Medulla oblongata (tissue), 1 donor: Measurements from ENCODE around the gene JOSD2.
A peak's percentile ranks its signal among the peaks of the same experiment; 100 is the strongest.

Experiments
- DNase-seq: peaks from one replicate; pipeline ENCODE4 v3.0.0-alpha.2; 2015; ENCODE audit errors: extremely low spot score

JOSD2 gene

GRCh38 chr19:50511069-50511822 lies at the start of gene JOSD2:
JOSD2 (minus strand) TSS chr19:50511191; CDS start chr19:50510431, 760 bp downstream.
- peak; percentile 99 for DNase-seq

- no peak for DNase-seq
These were observed 48.6 kb upstream of the JOSD2 start for GRCh38 chr19:50559636-50560035.

GRCh38 chr19:50558449-50558848 lies 47.5 kb upstream of the JOSD2 start:
- DNase-seq = no peak

- DNase-seq = no peak
These were observed 47.0 kb upstream of the JOSD2 start for GRCh38 chr19:50558039-50558438.

DNA sequence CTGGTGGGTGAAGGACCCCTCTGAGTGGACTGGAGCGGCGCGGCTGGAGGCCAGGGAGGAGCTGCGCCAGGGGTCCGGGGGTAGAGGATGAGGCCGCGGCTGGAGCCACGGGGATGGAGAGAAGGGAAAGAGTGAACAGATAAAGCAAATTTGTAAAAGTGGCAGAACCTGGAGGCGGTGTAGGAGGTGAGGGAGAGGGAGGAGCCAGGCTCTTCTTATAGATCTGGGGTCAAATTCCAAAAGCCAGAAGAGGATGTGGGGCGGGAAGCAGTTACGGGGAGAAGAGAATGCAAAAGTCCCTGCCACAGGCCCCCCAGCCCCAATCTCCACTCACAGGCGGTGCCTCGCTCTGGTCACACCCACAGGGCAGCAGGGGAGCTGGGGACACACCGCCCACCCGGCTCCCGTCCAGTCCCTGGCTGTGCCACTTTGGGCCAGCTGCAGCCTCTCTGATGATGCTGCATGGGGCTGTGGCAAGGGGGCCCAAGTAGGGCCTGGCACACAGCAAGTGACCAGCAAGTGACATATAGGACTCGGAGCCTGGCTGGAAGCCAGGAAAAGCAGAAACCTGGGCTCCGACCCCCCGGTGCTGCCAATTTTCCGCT lies 46.1 kb upstream of the JOSD2 start:
- no peak for DNase-seq

DNA sequence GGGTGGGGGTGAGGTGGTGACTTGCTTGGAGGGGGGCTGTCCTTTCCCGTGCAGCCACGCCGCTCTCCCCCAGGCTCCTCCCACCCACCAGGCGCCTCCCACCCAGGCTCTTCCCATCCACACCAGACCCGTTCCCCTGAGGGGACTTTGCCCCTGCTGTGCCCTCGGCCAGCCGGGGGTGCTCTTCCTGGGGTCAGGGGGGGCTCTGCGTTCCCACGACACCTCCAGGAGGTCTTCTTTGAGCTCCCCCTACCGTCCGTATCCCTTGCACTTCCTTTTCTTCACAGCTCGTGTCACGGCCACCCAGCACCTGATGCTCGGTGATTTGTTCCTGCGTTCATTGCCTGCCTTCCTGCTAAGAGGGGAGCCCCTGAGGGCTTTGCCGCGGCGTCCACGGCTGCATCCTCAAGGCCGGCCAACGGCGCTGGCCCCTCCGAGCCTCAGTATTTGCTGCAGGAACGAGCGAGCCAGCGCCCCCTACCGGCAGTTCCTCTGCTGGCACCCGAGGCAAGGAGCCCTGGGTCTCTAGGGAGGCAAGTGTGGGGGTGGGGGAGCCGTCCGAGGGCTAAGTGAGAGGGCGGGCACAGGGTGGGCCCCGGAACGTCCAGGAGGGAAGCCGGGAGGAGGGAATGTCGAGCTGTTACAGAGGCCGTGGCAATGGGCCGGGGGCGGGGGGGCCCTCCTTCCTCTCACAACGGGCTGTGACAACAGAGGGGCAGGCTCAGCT lies 45.5 kb upstream of the JOSD2 start:
- peak; percentile 81 for DNase-seq

DNA sequence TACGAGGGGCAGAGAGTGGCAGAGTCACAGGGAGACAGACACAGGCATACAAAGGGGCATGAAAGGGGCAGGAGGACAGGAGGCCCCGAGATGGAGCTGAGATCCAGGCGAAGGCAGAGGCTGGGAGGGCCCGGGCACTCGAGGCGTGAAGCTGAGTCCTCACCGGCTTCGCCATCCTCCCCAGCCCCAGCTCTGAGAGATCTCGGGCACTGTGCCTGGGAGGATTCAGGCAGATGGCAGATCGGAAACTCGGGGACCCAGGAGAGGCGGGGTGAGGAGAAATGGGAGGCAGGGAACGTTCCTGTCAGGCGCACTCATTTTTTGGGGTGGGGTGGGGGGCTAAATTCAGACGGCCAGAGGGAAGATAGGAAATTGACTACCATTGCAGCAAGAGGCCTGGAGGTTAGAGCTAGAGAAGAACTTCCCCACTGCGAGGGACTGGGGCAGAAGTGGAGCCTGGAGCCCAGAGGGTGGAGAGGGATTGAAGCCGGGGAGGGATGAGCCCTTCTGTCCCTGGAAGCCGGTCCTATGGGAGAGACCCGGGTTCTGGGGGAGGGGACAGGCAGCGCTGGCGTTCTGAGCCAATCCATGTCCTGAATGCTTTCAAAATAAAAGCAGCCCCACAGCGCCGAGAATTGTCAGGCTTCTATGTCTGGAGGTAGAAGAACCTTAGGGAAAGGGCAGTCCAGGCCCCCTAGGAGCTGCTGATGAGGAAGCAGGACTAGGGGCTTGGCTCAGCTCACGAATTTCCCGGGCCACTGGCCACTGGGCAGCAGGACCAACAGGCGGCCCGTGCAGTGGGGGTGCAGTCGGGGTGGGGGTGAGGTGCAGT lies 44.7 kb upstream of the JOSD2 start:
- DNase-seq = peak; percentile 33

- no peak for DNase-seq
These were observed 44.0 kb upstream of the JOSD2 start for GRCh38 chr19:50555033-50555432.

- no peak for DNase-seq
These were observed 43.2 kb upstream of the JOSD2 start for GRCh38 chr19:50554212-50554611.

DNA sequence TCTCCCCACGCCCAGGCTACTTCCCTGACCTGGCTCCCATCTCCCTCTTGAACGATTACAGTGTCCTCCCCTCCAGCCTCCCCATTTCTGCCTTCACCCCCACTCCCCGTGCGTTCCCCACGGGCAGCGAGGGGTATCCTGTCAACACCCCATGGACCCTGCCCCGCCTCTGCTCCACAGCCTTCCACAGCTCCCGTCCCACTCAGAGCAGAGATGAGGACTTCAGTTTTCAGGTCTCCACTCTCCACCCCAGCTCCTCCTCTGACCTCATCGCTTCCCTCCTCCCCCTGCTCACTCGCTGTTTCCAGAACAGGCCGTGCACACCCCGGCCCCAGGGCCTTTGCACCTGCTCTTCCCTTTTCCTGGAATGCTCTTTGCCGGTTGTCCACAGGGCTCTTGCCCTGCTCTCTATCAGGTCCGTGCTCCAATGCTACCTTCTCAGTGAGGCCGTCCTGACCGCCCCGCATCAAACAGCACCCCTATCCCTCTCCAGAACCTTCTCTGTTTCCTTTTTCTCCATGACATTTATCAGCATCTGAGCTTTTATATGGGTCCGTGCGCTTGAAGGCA lies 42.2 kb upstream of the JOSD2 start:
- no peak for DNase-seq

DNA sequence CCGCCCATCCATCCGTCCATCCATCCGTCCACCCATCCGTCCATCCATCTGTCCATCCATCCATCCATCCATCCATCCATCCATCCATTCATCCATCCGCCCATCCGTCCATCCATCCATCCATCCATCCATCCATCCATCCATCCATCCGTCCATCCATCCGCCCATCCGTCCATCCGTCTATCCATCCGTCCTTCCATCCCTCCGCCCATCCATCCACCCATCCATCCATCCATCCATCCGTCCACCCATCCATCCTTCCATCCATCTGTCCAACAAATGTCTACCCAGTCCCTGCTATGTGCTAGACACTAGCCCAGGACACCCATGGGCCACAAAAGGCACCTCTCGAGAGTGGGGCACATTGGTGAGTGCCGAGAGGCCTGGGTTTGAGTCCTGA lies 41.5 kb upstream of the JOSD2 start:
- no peak for DNase-seq

- DNase-seq = peak; percentile 88
These were observed 40.8 kb upstream of the JOSD2 start for GRCh38 chr19:50551715-50552187.

GRCh38 chr19:50551034-50551714 lies 40.2 kb upstream of the JOSD2 start:
- no peak for DNase-seq

DNA sequence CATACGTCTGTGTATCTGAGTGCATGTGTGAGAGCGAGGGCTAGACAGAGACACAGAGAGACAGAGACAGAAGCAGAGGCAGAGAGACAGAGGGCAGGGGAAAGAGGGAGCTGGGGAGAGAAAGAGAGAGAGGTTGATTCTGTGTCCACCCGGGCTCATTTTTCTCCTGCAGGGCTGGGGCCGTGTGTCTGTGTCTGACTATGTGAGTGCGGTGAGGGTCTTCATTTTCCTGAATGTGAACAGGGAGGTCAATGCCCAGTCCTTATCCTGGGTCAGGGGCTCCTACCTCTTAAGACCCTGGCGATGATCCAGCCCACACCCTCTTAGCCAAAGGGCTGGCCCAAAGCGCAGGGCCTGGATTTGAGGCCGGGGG lies 39.6 kb upstream of the JOSD2 start:
- peak; percentile 32 for DNase-seq

- no peak for DNase-seq
These were observed 39.1 kb upstream of the JOSD2 start for GRCh38 chr19:50549927-50550593.

GRCh38 chr19:50549059-50549926 lies 38.3 kb upstream of the JOSD2 start:
- no peak for DNase-seq

DNA sequence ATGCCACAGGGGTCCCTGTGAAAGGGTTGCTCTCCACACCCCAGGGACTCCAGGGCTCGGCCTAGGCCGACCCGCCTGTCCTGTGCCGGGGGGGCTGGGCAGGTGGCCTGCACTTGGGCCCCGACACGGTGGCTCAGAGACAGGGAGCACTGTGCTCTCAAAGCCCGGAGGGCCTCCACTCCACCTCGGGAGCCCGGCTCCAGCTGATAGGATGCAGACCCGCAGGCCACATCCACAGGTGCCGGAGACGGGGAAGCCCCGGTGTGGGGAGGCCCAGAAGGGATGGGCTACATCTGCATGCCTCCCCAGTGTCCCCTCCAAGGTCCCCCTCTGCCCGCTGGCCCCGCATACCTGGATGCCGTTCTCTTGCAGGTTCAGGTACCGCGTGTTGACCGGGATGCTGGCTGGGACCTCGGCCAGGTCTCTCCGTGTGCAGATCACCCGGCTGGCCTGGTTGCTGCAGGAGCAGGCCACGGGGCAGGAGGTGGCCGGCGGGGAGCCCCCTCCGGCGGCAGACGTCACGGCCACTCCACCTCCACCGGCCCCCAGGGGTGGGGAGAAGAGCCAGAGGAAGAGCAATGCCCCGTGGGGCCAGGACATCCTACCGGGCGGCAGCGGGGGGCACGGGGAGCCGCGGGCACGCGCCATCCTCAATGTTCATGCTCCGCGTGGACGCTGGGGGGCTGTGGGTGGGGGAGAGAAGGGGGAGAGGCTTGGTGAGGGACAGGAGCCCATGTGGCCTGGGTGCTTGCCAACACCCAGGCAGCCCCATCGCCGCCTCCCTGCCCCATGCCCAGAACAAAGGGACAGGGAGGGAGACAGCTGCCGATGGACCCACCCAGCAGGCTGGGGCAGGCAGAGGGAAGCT lies 37.4 kb upstream of the JOSD2 start:
- DNase-seq = peak; percentile 81
